H9 (cell line): Measurements from ENCODE around the gene PLP2. TPM values are rescaled to one million over a fixed set of nuclear protein-coding genes. Genes with fewer than 3 reads are reported as not detected.
A peak's percentile ranks its signal among the peaks of the same experiment; 100 is the strongest.

ENCODE experiments used
- DNase-seq: peaks from one replicate; pipeline ENCODE4 v3.0.0-alpha.2; 2017
- H2AFZ ChIP-seq: one replicate; pipeline ENCODE4 v1.6.1; 2013; ENCODE audit warnings: mild to moderate bottlenecking, low read length, control low read depth, moderate library complexity
- H2AK5ac ChIP-seq: 2 replicates; pipeline ENCODE4 v1.6.1; 2013; ENCODE audit warnings: low read length, control low read depth, mixed read lengths; ENCODE audit not compliant: insufficient read length
- H2BK120ac ChIP-seq: one replicate; pipeline ENCODE4 v1.6.1; 2013; ENCODE audit warnings: low read depth, mild to moderate bottlenecking, low read length, control low read depth, inconsistent platforms; ENCODE audit not compliant: poor library complexity, severe bottlenecking
- H2BK12ac ChIP-seq: 2 replicates; pipeline ENCODE4 v1.6.1; 2013; ENCODE audit warnings: low read length, control low read depth, mixed read lengths, low read depth; ENCODE audit not compliant: insufficient read length
- H2BK15ac ChIP-seq: 2 replicates; pipeline ENCODE4 v1.6.1; 2013; ENCODE audit warnings: low read depth, low read length, control low read depth
- H2BK20ac ChIP-seq: one replicate; pipeline ENCODE4 v1.6.1; 2013; ENCODE audit warnings: low read depth, mild to moderate bottlenecking, low read length, control low read depth, inconsistent platforms; ENCODE audit not compliant: poor library complexity, severe bottlenecking
- H2BK5ac ChIP-seq: 2 replicates; pipeline ENCODE4 v1.6.1; 2013; ENCODE audit warnings: low read length, control low read depth, mixed read lengths; ENCODE audit not compliant: insufficient read length
- H3K14ac ChIP-seq: 2 replicates; pipeline ENCODE4 v1.6.1; 2013; ENCODE audit warnings: low read length, control low read depth; ENCODE audit not compliant: insufficient read depth
- H3K18ac ChIP-seq: 2 replicates; pipeline ENCODE4 v1.6.1; 2013; ENCODE audit warnings: low read depth, mild to moderate bottlenecking, mixed read lengths, low read length, control low read depth; ENCODE audit not compliant: insufficient read length
- H3K23ac ChIP-seq: 2 replicates; pipeline ENCODE4 v1.6.1; 2013; ENCODE audit warnings: low read length, control low read depth, mixed read lengths, low read depth; ENCODE audit not compliant: insufficient read length
- H3K23me2 ChIP-seq: 2 replicates; pipeline ENCODE4 v1.6.1; 2013; ENCODE audit warnings: low read depth, mild to moderate bottlenecking, mixed read lengths, low read length, control low read depth; ENCODE audit not compliant: insufficient read length, poor library complexity, severe bottlenecking
- H3K27ac ChIP-seq: 2 replicates; pipeline ENCODE4 v1.5.1; 2013; ENCODE audit warnings: low read length, control low read depth, mixed read lengths, low read depth; ENCODE audit not compliant: insufficient read length
- H3K27me3 ChIP-seq: 2 replicates; pipeline ENCODE4 v1.6.1; 2013; ENCODE audit warnings: low read length, control low read depth, inconsistent platforms; ENCODE audit not compliant: insufficient read depth
- H3K4ac ChIP-seq: 2 replicates; pipeline ENCODE4 v1.6.1; 2013; ENCODE audit warnings: low read depth, mild to moderate bottlenecking, control low read depth, inconsistent platforms, low read length, moderate library complexity
- H3K4me1 ChIP-seq: 2 replicates; pipeline ENCODE4 v1.6.1; 2013; ENCODE audit warnings: low read length, control low read depth, inconsistent platforms; ENCODE audit not compliant: insufficient read depth
- H3K4me2 ChIP-seq: 2 replicates; pipeline ENCODE4 v1.6.1; 2013; ENCODE audit warnings: low read length, control low read depth, mixed read lengths; ENCODE audit not compliant: insufficient read length, insufficient read depth
- H3K56ac ChIP-seq: 2 replicates; pipeline ENCODE4 v1.6.1; 2013; ENCODE audit warnings: low read depth, mild to moderate bottlenecking, mixed read lengths, low read length, control low read depth; ENCODE audit not compliant: insufficient read length
- H3K79me1 ChIP-seq: 2 replicates; pipeline ENCODE4 v1.6.1; 2013; ENCODE audit warnings: low read depth, mild to moderate bottlenecking, moderate library complexity, low read length, control low read depth, inconsistent platforms; ENCODE audit not compliant: insufficient read depth, poor library complexity, severe bottlenecking
- H3K79me2 ChIP-seq: 2 replicates; pipeline ENCODE4 v1.6.1; 2013; ENCODE audit warnings: low read length, control low read depth, inconsistent platforms; ENCODE audit not compliant: insufficient read depth
- H3K9ac ChIP-seq: 2 replicates; pipeline ENCODE4 v1.6.1; 2013; ENCODE audit warnings: low read length, control low read depth, mixed read lengths; ENCODE audit not compliant: insufficient read length; ENCODE audit errors: extremely low read depth
- H3K9me3 ChIP-seq: one replicate; pipeline ENCODE4 v1.6.1; 2013; ENCODE audit warnings: low read depth, low read length, inconsistent platforms; ENCODE audit not compliant: control insufficient read depth
- H3T11ph ChIP-seq: one replicate; pipeline ENCODE4 v1.6.1; 2013; ENCODE audit warnings: mild to moderate bottlenecking, low read length, control low read depth, inconsistent platforms
- H4K20me1 ChIP-seq: one replicate; pipeline ENCODE4 v1.6.1; 2013; ENCODE audit not compliant: control insufficient read depth, insufficient read length, insufficient read depth
- H4K5ac ChIP-seq: 2 replicates; pipeline ENCODE4 v1.6.1; 2013; ENCODE audit warnings: low read depth, mild to moderate bottlenecking, mixed read lengths, low read length, control low read depth; ENCODE audit not compliant: insufficient read length
- H4K8ac ChIP-seq: replicated peaks from 2 replicates; pipeline ENCODE4 v1.6.1; 2013; ENCODE audit warnings: low read length, control low read depth, mixed read lengths, low read depth; ENCODE audit not compliant: insufficient read length
- H4K91ac ChIP-seq: 2 replicates; pipeline ENCODE4 v1.6.1; 2013; ENCODE audit warnings: low read depth, mild to moderate bottlenecking, moderate library complexity, mixed read lengths, low read length, control low read depth; ENCODE audit not compliant: insufficient read length
- H3K27ac Mint-ChIP-seq, 3 experiments: 2 replicates in 2 of 3; 3 replicates in 1 of 3; pipeline ENCODE4 v1.8.0; 2020 to 2021; ENCODE audit warnings: mixed read lengths in 3 of 3, mild to moderate bottlenecking in 1 of 3, moderate library complexity in 1 of 3
- H3K27me3 Mint-ChIP-seq: 2 replicates; pipeline ENCODE4 v1.8.0; 2021; ENCODE audit warnings: low read depth, mild to moderate bottlenecking, moderate library complexity, mixed read lengths
- H3K36me3 Mint-ChIP-seq, 3 experiments: 2 replicates in 2 of 3; 3 replicates in 1 of 3; pipeline ENCODE4 v1.8.0; 2020 to 2021; ENCODE audit warnings: low read depth in 3 of 3, mixed read lengths in 3 of 3; ENCODE audit not compliant: insufficient read depth in 1 of 3
- H3K4me1 Mint-ChIP-seq, 2 experiments: 2 replicates each; pipeline ENCODE4 v1.8.0; 2020; ENCODE audit warnings: mixed read lengths in 2 of 2
- H3K4me3 Mint-ChIP-seq, 2 experiments: 2 replicates in 1 of 2; 3 replicates in 1 of 2; pipeline ENCODE4 v1.8.0; 2020 to 2021; ENCODE audit warnings: mild to moderate bottlenecking in 2 of 2, mixed read lengths in 2 of 2, moderate library complexity in 1 of 2
- H3K9me3 Mint-ChIP-seq, 2 experiments: 2 replicates in 1 of 2; 3 replicates in 1 of 2; pipeline ENCODE4 v1.8.0; 2020; ENCODE audit warnings: mild to moderate bottlenecking in 2 of 2, mixed read lengths in 2 of 2, moderate library complexity in 1 of 2
- CTCF ChIP-seq: fragments of 200-600 bp; sonication (generic); conservative IDR thresholded peaks from 3 replicates; pipeline ENCODE4 v1.8.0; 2021; ENCODE audit warnings: antibody characterized with exemption, mild to moderate bottlenecking
- WGBS: extraction: QIAGEN DNeasy Blood & Tissue Kit; methylation state at CpG from one replicate; pipeline ENCODE4 v1.1.7; 2013; ENCODE audit warnings: missing lambda C conversion rate, low lambda C conversion rate, mixed read lengths; ENCODE audit not compliant: insufficient read length; ENCODE audit errors: extremely low coverage; 5-methylcytosine and 5-hydroxymethylcytosine counted together
- total RNA-seq: library from RNA; stranded (reverse); gene quantifications from 2 replicates; pipeline ENCODE4 v1.2.1, GENCODE V29; 2021

PLP2 gene
- total RNA-seq, 1 experiment from 2014 or later = 11.7 TPM

GRCh38 chrX:49187028-49187394, 15.3 kb downstream of the PLP2 start:
- Histone ChIP-seq H3K9ac (no peak overlapping the region), H2BK15ac (no peak overlapping the region), H3T11ph (no peak overlapping the region), H4K20me1 (no peaks in the 10 kb centered on the region), H2AK5ac (no peak overlapping the region), H4K8ac (no peak overlapping the region), H3K9me3 (peaks cover 13% of the 10 kb centered on the region), H2AFZ (no peak overlapping the region), H3K4me2 (peak overlapping the region; percentile 49), H3K56ac (no peak overlapping the region), H3K23ac (no peak overlapping the region), H3K14ac (no peak overlapping the region), H2BK120ac (no peak overlapping the region), H3K27me3 (no peaks in the 10 kb centered on the region), H3K79me1 (no peaks in the 10 kb centered on the region), H2BK5ac (no peak overlapping the region), H3K79me2 (no peaks in the 10 kb centered on the region), H2BK20ac (no peak overlapping the region), H3K18ac (no peak overlapping the region), H2BK12ac (no peak overlapping the region), H3K27ac (no peak overlapping the region), H4K5ac (no peak overlapping the region), H3K4ac (no peak overlapping the region), H3K23me2 (peaks cover 15% of the 10 kb centered on the region), H3K4me1 (no peaks in the 10 kb centered on the region), H4K91ac (no peak overlapping the region)
- no CpG with 5 or more reads among the region's 15 CpGs for WGBS
- no peak for TF ChIP-seq CTCF
- Mint-ChIP-seq H3K27ac (peak overlapping the region in 1 of 3 experiments; percentile 93; a peak in 1 of 7 replicates), H3K4me1 (peaks cover 10 to 32% of the 10 kb centered on the region in 2 experiments), H3K27me3 (peaks cover 2% of the 10 kb centered on the region), H3K36me3 (peaks cover 12 to 23% (median 12%) of the 10 kb centered on the region in 3 experiments; a peak in 6 of 7 replicates), H3K9me3 (peaks cover 68 to 74% of the 10 kb centered on the region in 2 experiments), H3K4me3 (peak overlapping the region; percentile 69 to 84)
- no peak for DNase-seq
